ENCODE data around the gene STRA8. TPM values are rescaled to one million over a fixed set of nuclear protein-coding genes. Genes with fewer than 3 reads are reported as not detected.
A peak's percentile ranks its signal among the peaks of the same experiment; 100 is the strongest.

The STRA8 gene
- polyA plus RNA-seq, 1 experiment, result not detected

DNA sequence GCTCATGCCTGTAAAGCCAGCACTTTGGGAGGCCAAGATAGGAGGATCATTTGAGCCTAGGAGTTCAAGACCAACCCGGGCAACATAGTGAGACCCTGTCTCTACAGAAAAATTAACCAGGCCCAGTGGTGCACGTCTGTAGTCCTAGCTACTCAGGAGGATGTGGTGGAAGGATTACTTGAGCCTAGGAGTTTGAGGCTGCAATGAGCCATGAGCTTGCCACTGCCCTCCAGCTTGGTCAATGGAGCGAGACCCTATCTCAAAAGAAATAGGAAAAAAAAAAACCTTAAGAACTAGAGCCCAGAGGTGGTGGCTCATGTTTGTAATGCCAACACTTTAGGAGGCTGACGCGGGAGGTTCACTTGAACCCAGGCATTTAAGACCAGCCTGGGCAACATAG lies 2.2 kb downstream of the STRA8 start:
- ChIA-PET CTCF (no interaction called here), POLR2A (no interaction called here)

DNA sequence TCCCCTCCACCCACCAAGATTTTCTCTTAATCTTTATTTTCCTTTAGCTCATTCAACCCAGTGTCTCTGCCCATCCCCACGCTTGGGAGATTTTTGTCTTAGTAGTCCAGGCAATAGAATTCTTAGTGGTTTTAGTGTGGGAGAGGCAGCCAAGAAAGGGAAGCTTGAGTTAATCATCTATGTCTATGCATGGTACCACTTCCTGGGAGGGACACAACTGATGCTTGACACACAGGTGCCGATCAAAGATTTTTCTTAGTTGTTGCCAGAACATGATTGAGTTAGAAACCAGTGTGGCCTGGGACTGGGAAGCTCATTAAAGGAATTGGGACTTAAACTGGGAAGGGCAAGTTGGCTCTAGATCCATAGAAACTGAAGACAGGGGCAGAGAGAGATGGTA lies 3.1 kb downstream of the STRA8 start:
- H3K9me3 ChIP-seq (ENCODE audit: control insufficient read depth, insufficient read depth, low read length), result peaks cover 9% of the 10 kb centered on the region; the same call in 1 of the 2 replicates
- TF ChIP-seq, protein P1, sequence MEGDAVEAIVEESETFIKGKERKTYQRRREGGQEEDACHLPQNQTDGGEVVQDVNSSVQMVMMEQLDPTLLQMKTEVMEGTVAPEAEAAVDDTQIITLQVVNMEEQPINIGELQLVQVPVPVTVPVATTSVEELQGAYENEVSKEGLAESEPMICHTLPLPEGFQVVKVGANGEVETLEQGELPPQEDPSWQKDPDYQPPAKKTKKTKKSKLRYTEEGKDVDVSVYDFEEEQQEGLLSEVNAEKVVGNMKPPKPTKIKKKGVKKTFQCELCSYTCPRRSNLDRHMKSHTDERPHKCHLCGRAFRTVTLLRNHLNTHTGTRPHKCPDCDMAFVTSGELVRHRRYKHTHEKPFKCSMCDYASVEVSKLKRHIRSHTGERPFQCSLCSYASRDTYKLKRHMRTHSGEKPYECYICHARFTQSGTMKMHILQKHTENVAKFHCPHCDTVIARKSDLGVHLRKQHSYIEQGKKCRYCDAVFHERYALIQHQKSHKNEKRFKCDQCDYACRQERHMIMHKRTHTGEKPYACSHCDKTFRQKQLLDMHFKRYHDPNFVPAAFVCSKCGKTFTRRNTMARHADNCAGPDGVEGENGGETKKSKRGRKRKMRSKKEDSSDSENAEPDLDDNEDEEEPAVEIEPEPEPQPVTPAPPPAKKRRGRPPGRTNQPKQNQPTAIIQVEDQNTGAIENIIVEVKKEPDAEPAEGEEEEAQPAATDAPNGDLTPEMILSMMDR (IDR thresholded peaks at IDR 0.05; ENCODE audit: low read depth, low read length), result no peak
- H3K27me3 ChIP-seq (ENCODE audit: control insufficient read depth, insufficient read depth, low read length), result peaks cover 11% of the 10 kb centered on the region
- no peak overlapping the region for H3K4me3 ChIP-seq (ENCODE audit: low read depth, low read length)
- POLR2A ChIA-PET, result no interaction called here
- H3K27ac ChIP-seq (ENCODE audit: low read depth, low read length), result no peak overlapping the region
- CTCF ChIA-PET, result interaction anchor here (1.1 kb wide), 1 partner anchor 38 kb away, joined by 4 read pairs; no protein-coding TSS in a partner anchor
- no peak for DNase-seq (ENCODE audit: low read depth, low spot score)

More for the DNA sequence above, 2.2 kb downstream of the STRA8 start:
- Histone ChIP-seq H3K9me3 (ENCODE audit: control insufficient read depth, insufficient read depth, low read length) (peaks cover 9% of the 10 kb centered on the region; the same call in 1 of the 2 replicates), H3K27me3 (ENCODE audit: control insufficient read depth, insufficient read depth, low read length) (peaks cover 8% of the 10 kb centered on the region), H3K27ac (ENCODE audit: low read depth, low read length) (no peak overlapping the region), H3K4me3 (ENCODE audit: low read depth, low read length) (no peak overlapping the region)
- TF ChIP-seq, protein P1 (IDR thresholded peaks at IDR 0.05; ENCODE audit: low read depth, low read length), result no peak
- DNase-seq (ENCODE audit: low read depth, low spot score), result no peak

DNA sequence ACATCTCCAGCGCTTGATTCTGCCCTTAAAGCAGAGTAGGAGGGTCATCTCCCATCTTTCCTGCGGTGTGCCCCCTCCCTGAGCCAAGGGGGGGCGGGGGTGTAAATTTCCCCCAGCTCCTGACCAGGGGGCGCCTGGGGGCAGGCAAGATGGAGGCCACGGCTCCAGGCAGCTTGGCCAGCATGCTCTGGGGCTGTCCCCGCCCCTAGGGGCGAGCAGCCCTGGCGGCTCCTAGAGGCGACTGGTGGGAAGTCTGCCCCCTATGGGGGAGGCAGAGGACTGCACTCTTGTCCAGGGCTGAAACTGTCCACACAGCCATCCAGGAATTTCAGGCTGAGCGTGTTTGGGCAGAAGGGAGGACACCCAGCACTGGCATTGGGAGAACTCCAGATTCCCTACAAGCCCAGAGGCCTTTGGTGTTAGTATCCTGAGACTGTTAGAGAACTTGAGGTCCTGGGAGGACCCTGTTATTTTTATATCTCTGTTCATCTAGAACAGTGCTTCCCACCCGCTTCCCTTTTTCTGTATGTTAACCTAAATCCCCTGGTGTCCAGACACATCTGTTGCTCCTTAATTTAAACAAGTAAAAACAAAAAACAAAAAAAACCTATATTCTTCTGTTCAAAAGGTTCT lies 4.6 kb downstream of the STRA8 start:
- POLR2A ChIA-PET, result no interaction called here
- CTCF ChIA-PET, result interaction anchor here (0.5 to 0.7 kb wide), 2 partner anchors 26 to 36 kb away, joined by 3 read pairs; no protein-coding TSS in a partner anchor
- Histone ChIP-seq H3K9me3 (ENCODE audit: control insufficient read depth, insufficient read depth, low read length) (peaks cover 9% of the 10 kb centered on the region; the same call in 1 of the 2 replicates), H3K27ac (ENCODE audit: low read depth, low read length) (no peak overlapping the region), H3K27me3 (ENCODE audit: control insufficient read depth, insufficient read depth, low read length) (peaks cover 16% of the 10 kb centered on the region), H3K4me3 (ENCODE audit: low read depth, low read length) (no peak overlapping the region)
- TF ChIP-seq, protein P1 (IDR thresholded peaks at IDR 0.05; ENCODE audit: low read depth, low read length), result peak; percentile 43
- DNase-seq (ENCODE audit: low read depth, low spot score), result no peak

DNA sequence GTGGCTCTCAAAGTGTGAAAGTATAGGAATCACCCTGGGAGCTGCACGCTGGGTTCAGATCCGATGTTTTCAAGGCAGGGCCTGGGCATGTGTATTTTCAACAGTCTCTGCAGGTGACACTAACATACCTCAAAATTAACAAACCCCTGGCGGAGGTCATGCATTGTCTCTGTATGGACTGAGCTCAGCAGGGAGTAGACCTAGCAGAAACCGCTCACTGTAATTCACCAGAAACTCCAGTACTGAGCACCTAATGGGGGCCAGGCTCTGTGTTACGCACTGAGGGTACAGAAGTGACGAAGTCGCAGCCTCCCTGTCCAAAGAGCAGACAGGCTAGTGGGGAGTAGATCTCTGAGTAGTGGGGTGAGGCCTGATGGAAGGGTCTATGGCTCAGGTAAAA lies 5.6 kb downstream of the STRA8 start:
- ChIA-PET POLR2A (no interaction called here), CTCF (no interaction called here)
- H3K4me3 ChIP-seq (ENCODE audit: low read depth, low read length), result no peak overlapping the region
- TF ChIP-seq, protein P1 (IDR thresholded peaks at IDR 0.05; ENCODE audit: low read depth, low read length), result no peak
- H3K9me3 ChIP-seq (ENCODE audit: control insufficient read depth, insufficient read depth, low read length), result peaks cover 4% of the 10 kb centered on the region; the same call in 1 of the 2 replicates
- H3K27ac ChIP-seq (ENCODE audit: low read depth, low read length), result no peak overlapping the region
- no peak for DNase-seq (ENCODE audit: low read depth, low spot score)
- peaks cover 19% of the 10 kb centered on the region for H3K27me3 ChIP-seq (ENCODE audit: control insufficient read depth, insufficient read depth, low read length)

DNA sequence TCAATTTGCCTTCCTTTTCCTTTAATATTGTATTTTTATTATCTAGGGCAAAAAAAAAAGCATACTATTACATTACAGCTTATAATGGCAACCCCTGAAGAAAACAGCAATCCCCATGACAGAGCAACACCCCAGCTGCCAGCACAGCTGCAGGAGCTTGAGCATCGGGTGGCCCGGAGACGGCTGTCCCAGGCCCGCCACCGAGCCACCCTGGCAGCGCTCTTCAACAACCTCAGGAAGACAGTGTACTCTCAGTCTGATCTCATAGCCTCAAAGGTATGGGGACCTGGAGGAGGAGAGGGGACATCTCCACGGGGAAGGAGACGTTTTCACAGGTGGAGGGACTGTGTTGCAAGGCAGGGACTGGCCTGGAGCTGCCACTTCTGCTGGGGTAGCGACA lies 6.8 kb downstream of the STRA8 start:
- H3K9me3 ChIP-seq (ENCODE audit: control insufficient read depth, insufficient read depth, low read length), result peaks cover 4% of the 10 kb centered on the region; the same call in 1 of the 2 replicates
- DNase-seq (ENCODE audit: low read depth, low spot score), result no peak
- no peak overlapping the region for H3K27ac ChIP-seq (ENCODE audit: low read depth, low read length)
- no peak overlapping the region for H3K4me3 ChIP-seq (ENCODE audit: low read depth, low read length)
- ChIA-PET POLR2A (no interaction called here), CTCF (interaction anchor here (0.7 kb wide), 1 partner anchor 335 kb away, joined by 3 read pairs; no protein-coding TSS in a partner anchor)
- peaks cover 19% of the 10 kb centered on the region for H3K27me3 ChIP-seq (ENCODE audit: control insufficient read depth, insufficient read depth, low read length)
- TF ChIP-seq, protein P1 (IDR thresholded peaks at IDR 0.05; ENCODE audit: low read depth, low read length), result no peak
